K562 (cell line): ENCODE data around the gene PLP2. TPM values are rescaled to one million over a fixed set of nuclear protein-coding genes. Genes with fewer than 3 reads are reported as not detected.

Experiments
- ASH1L ChIP-seq: fragments of 450-650 bp; IDR thresholded peaks from 2 replicates; pipeline ENCODE4 v1.6.1; 2018; ENCODE audit warnings: borderline replicate concordance, mild to moderate bottlenecking, low read depth; ENCODE audit not compliant: partially characterized antibody
- ATF4 ChIP-seq: fragments of 450-650 bp; formaldehyde crosslinking; IDR thresholded peaks from 2 replicates; pipeline ENCODE4 v1.4.0; 2022; ENCODE audit warnings: mild to moderate bottlenecking, moderate library complexity
- CEBPG ChIP-seq, 3 experiments: fragments of 200-800 bp in 1 of 3; sonication (Bioruptor generic) in 1 of 3; sonication (generic) in 1 of 3; formaldehyde crosslinking in 1 of 3; IDR thresholded peaks in 2 of 3; conservative IDR thresholded peaks in 1 of 3; 2 replicates each; pipeline versions ENCODE4 v1.6.1 to v1.8.0; 2016 to 2022; ENCODE audit warnings: missing compliant biosample characterization in 2 of 3, missing genetic modification characterization in 2 of 3, mild to moderate bottlenecking in 1 of 3, missing genetic modification reagents in 1 of 3
- CREBBP ChIP-seq: IDR thresholded peaks from one replicate; pipeline ENCODE4 v1.6.1; 2012; ENCODE audit warnings: low read depth, mild to moderate bottlenecking, control low read depth, inconsistent platforms, low read length
- DPF2 ChIP-seq: fragments of 450-650 bp; IDR thresholded peaks from 2 replicates; pipeline ENCODE4 v1.6.1; 2016
- FOS ChIP-seq: IDR thresholded peaks from 3 replicates; pipeline ENCODE4 v1.6.1; 2011; ENCODE audit not compliant: insufficient read length; ENCODE audit errors: extremely low read depth
- FOXK1 ChIP-seq: sonication (generic); formaldehyde crosslinking; IDR thresholded peaks from 2 replicates; pipeline ENCODE4 v1.8.0; 2022; ENCODE audit warnings: missing genetic modification reagents, mild to moderate bottlenecking, borderline replicate concordance
- FOXM1 ChIP-seq, 2 experiments: fragments of 450-650 bp in 1 of 2; sonication (generic) in 1 of 2; formaldehyde crosslinking in 1 of 2; IDR thresholded peaks; 2 replicates each; pipeline versions ENCODE4 v1.6.1 to v1.9.0; 2017 to 2022; ENCODE audit warnings: low read depth in 2 of 2, mild to moderate bottlenecking in 2 of 2, missing genetic modification reagents in 1 of 2, moderate library complexity in 1 of 2
- GABPB1 ChIP-seq: sonication (generic); formaldehyde crosslinking; IDR thresholded peaks from 2 replicates; pipeline ENCODE4 v1.8.0; 2022; ENCODE audit warnings: mild to moderate bottlenecking, missing genetic modification reagents
- KHSRP ChIP-seq: fragments of 450-650 bp; IDR thresholded peaks from 2 replicates; pipeline ENCODE4 v1.6.1; 2017
- NCOA2 ChIP-seq, 2 experiments: fragments of 450-650 bp; IDR thresholded peaks; 2 replicates each; pipeline ENCODE4 v1.6.1; 2018; ENCODE audit warnings: mild to moderate bottlenecking in 2 of 2, moderate library complexity in 1 of 2; ENCODE audit not compliant: partially characterized antibody in 2 of 2
- NFIC ChIP-seq: fragments of 450-650 bp; IDR thresholded peaks from 2 replicates; pipeline ENCODE4 v1.6.1; 2017; ENCODE audit warnings: mild to moderate bottlenecking, inconsistent platforms
- NR2C1 ChIP-seq, 2 experiments: fragments of 450-650 bp; IDR thresholded peaks; 2 replicates each; pipeline ENCODE4 v1.6.1; 2017; ENCODE audit warnings: mild to moderate bottlenecking in 2 of 2, antibody characterized with exemption in 1 of 2, inconsistent platforms in 1 of 2, missing compliant biosample characterization in 1 of 2, missing genetic modification characterization in 1 of 2
- PHB ChIP-seq: fragments of 250-450 bp; sonication (Bioruptor Pico); IDR thresholded peaks from 2 replicates; pipeline ENCODE4 v1.5.0; 2021
- RBM17 ChIP-seq: fragments of 200-400 bp; formaldehyde crosslinking; IDR thresholded peaks from 2 replicates; pipeline ENCODE4 v1.6.1; 2017; ENCODE audit warnings: low read depth, mild to moderate bottlenecking, low read length, borderline replicate concordance
- RBM25 ChIP-seq: fragments of 200-400 bp; formaldehyde crosslinking; IDR thresholded peaks from 2 replicates; pipeline ENCODE4 v1.6.1; 2018; ENCODE audit warnings: low read length, low read depth, moderate library complexity; ENCODE audit not compliant: severe bottlenecking
- RBM34 ChIP-seq: fragments of 200-400 bp; formaldehyde crosslinking; IDR thresholded peaks from 2 replicates; pipeline ENCODE4 v1.6.1; 2018; ENCODE audit warnings: low read length, borderline replicate concordance; ENCODE audit not compliant: insufficient read depth
- RFX7 ChIP-seq: fragments of 250-450 bp; sonication (Bioruptor Pico); IDR thresholded peaks from 2 replicates; pipeline ENCODE4 v1.5.1; 2021; ENCODE audit warnings: mild to moderate bottlenecking
- TAF9B ChIP-seq: fragments of 450-650 bp; IDR thresholded peaks from 2 replicates; pipeline ENCODE4 v1.6.1; 2018; ENCODE audit warnings: mild to moderate bottlenecking; ENCODE audit not compliant: partially characterized antibody
- U2AF1 ChIP-seq: fragments of 200-400 bp; formaldehyde crosslinking; optimal IDR thresholded peaks from 2 replicates; pipeline ENCODE3; 2017; ENCODE audit warnings: mild to moderate bottlenecking, low read depth, low read length, moderate library complexity
- ZNF124 ChIP-seq: sonication (generic); formaldehyde crosslinking; IDR thresholded peaks from 2 replicates; pipeline ENCODE4 v1.8.1; 2022; ENCODE audit warnings: missing genetic modification reagents
- ZSCAN29 ChIP-seq: fragments of 450-650 bp; IDR thresholded peaks from 2 replicates; pipeline ENCODE4 v1.6.1; 2017
- polyA plus RNA-seq, 8 experiments: library from polyadenylated mRNA; depleted of rRNA in 4 of 8; stranded (reverse) in 5 of 8; unstranded in 3 of 8; fragments of >200 nt; fragmentation: Nextera tagmentation in 2 of 8; fragmentation: Illumina TruSeq in 1 of 8; extraction: Ambion mirVana in 2 of 8; extraction: Trizol in 1 of 8; gene quantifications; 2 replicates each; pipeline versions ENCODE4 v1.2.1 to v1.2.3, GENCODE V29; 2011 to 2014; ENCODE audit warnings: inconsistent platforms in 1 of 8, missing spikeins in 1 of 8
- total RNA-seq, 7 experiments: library from RNA; depleted of rRNA in 6 of 7; stranded (reverse); fragments of >200 nt in 6 of 7; fragmentation: Illumina TruSeq in 2 of 7; extraction: Trizol in 2 of 7; gene quantifications; 2 replicates each; pipeline versions ENCODE4 v1.2.1 to v1.2.3, GENCODE V29; 2011 to 2021; ENCODE audit warnings: low replicate concordance in 1 of 7
- TF ChIP-seq, protein P1 (sequence below): sonication (generic); formaldehyde crosslinking; IDR thresholded peaks from 2 replicates; pipeline ENCODE4 v1.8.0; 2022; ENCODE audit warnings: missing genetic modification reagents, mild to moderate bottlenecking, moderate library complexity, borderline replicate concordance
- TF ChIP-seq, protein P2 (sequence below): sonication (generic); formaldehyde crosslinking; IDR thresholded peaks from 2 replicates; pipeline ENCODE4 v1.9.0; 2022; ENCODE audit warnings: mild to moderate bottlenecking, missing genetic modification reagents

The PLP2 gene
- total and polyA plus RNA-seq, 9 of the 15 experiments (the other 6 are each of a cell fraction or from before 2014, with no cell fraction given), result 34.7 to 236 (median 112) TPM

DNA sequence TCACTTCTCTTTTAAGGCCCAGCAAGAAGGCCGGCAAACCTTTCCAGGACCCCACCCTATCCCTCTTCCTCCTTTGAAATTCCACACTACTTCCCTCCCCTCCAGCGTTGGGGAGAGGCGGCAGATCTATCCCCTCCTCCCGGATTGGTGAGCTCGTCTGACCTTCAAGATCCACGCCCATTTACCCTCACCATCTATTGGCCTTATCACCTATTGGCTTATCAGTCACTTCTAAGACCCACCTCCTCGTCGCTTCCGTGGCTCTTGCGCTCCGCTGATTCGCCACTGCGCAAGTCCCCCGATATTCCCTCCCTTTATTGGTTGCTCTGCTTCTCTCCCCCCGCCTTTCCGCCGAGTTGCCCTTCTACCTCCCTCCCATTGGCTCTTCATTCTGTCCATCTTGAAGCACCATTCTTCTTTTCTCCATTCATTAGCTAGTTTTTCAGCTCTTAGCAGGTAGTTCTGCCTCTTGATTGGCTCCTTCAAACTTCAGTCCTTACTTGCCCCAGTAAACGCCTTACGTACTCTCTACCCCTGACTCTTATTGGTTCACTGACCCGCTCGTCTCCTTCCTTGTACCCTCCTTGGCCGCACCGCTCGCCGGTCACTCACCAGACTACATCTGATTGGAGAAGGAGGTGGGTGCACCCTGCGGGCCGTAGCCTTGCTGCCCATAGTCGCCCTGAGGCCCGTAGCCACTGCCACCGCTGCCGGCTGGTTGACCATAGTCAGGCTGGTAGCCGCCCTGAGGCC is 19.3 kb downstream of the PLP2 start (continued):
- TF ChIP-seq ASH1L (peak; percentile 100), PHB (CRISPR knock-in tag) (no peak), CEBPG (CRISPR knock-in tag; IDR thresholded peaks at IDR 0.05) (no peak), CEBPG (tag; conservative IDR thresholded peaks at IDR 0.05 in 1 of 2, IDR thresholded peaks at IDR 0.05 in 1 of 2) (no peak), NCOA2 (IDR thresholded peaks at IDR 0.05; ENCODE audit: partially characterized antibody in 2 of 2) (no peak), GABPB1 (CRISPR knock-in tag) (peak; percentile 68; the same call in 1 of the 2 replicates), RBM25 (peak; percentile 71), FOS (peak; percentile 90), DPF2 (0 out of 2 replicates have a peak, but pooled peaks have one; percentile 21), KHSRP (0 out of 2 replicates have a peak, but pooled peaks have one; percentile 13), RBM34 (no peak), RFX7 (no peak), FOXM1 (IDR thresholded peaks at IDR 0.05; ENCODE audit: low read depth) (peak; percentile 91), FOXM1 (CRISPR knock-in tag; IDR thresholded peaks at IDR 0.05; ENCODE audit: low read depth) (no peak), ZNF124 (CRISPR knock-in tag) (no peak), FOXK1 (CRISPR knock-in tag) (0 out of 2 replicates have a peak, but pooled peaks have one; percentile 24), NR2C1 (IDR thresholded peaks at IDR 0.05) (no peak), NR2C1 (tag; IDR thresholded peaks at IDR 0.05) (no peak), CREBBP (no peak), TAF9B (no peak), NFIC (no peak), ATF4 (CRISPR knock-in tag) (no peak), RBM17 (no peak), U2AF1 (no peak), ZSCAN29 (no peak)
- TF ChIP-seq, protein P1, sequence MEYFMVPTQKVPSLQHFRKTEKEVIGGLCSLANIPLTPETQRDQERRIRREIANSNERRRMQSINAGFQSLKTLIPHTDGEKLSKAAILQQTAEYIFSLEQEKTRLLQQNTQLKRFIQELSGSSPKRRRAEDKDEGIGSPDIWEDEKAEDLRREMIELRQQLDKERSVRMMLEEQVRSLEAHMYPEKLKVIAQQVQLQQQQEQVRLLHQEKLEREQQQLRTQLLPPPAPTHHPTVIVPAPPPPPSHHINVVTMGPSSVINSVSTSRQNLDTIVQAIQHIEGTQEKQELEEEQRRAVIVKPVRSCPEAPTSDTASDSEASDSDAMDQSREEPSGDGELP (CRISPR knock-in tag), result peak; percentile 23; the same call in 1 of the 2 replicates
- TF ChIP-seq, protein P2, sequence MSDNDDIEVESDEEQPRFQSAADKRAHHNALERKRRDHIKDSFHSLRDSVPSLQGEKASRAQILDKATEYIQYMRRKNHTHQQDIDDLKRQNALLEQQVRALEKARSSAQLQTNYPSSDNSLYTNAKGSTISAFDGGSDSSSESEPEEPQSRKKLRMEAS, result 0 out of 2 replicates have a peak, but pooled peaks have one; percentile 34
